Naive thymus-derived CD8-positive, alpha-beta T cell (primary cell): ENCODE results near the gene ARHGAP6. TPM values are rescaled to one million over a fixed set of nuclear protein-coding genes. Genes with fewer than 3 reads are reported as not detected.
"Not testable (repeated sequence)": the region's sequence is repeated elsewhere in the genome, so short reads cannot be mapped to it uniquely, and the experiment has no call there.

Experiments
- ATAC-seq, 2 donors: fragments of 150-1000 bp; cut with Tn5 transposase in 1 of 2; sonication (Bioruptor Pico), chemical (Tn5 transposase) in 1 of 2; 1 replicate in 1 of 2; 2 replicates in 1 of 2; pipeline ENCODE4 v1.10.0; 2021; ENCODE audit warnings: mild to moderate bottlenecking in 2 of 2, moderate library complexity in 2 of 2
- POLR2A ChIA-PET: fragments of 350-600 bp; sonication (Branson Sonifier 250); formaldehyde crosslinking; loops from one replicate; lab custom pipeline; 2021; ENCODE audit warnings: antibody characterized with exemption; lab: Charles Lee
- DNase-seq, 10 donors: peaks; one replicate each; pipeline versions ENCODE4 v3.0.0 to v3.0.0-alpha.2; 2020 to 2022
- H3K27ac Mint-ChIP-seq, 10 donors: one replicate each; pipeline ENCODE4 v1.8.0; 2020 to 2022; ENCODE audit warnings: mild to moderate bottlenecking in 10 of 10, mixed read lengths in 10 of 10, moderate library complexity in 4 of 10, inconsistent platforms in 1 of 10
- H3K27me3 Mint-ChIP-seq, 5 donors: one replicate each; pipeline ENCODE4 v1.8.0; 2021 to 2022; ENCODE audit warnings: mixed read lengths in 5 of 5
- H3K36me3 Mint-ChIP-seq, 3 donors: one replicate each; pipeline ENCODE4 v1.8.0; 2020 to 2022; ENCODE audit warnings: mixed read lengths in 3 of 3, mild to moderate bottlenecking in 2 of 3, inconsistent platforms in 1 of 3
- H3K4me1 Mint-ChIP-seq, 4 donors: one replicate each; pipeline ENCODE4 v1.8.0; 2021 to 2022; ENCODE audit warnings: mixed read lengths in 4 of 4
- H3K4me3 Mint-ChIP-seq, 10 donors: one replicate each; pipeline ENCODE4 v1.8.0; 2020 to 2022; ENCODE audit warnings: mild to moderate bottlenecking in 10 of 10, mixed read lengths in 10 of 10, moderate library complexity in 6 of 10, inconsistent platforms in 1 of 10
- H3K9me3 Mint-ChIP-seq, 9 donors: one replicate each; pipeline ENCODE4 v1.8.0; 2020 to 2022; ENCODE audit warnings: mixed read lengths in 9 of 9, mild to moderate bottlenecking in 3 of 9, inconsistent platforms in 1 of 9, moderate library complexity in 1 of 9
- polyA plus RNA-seq, 3 donors: library from polyadenylated mRNA; unstranded; fragments of 300-500 nt; fragmentation: Illumina TruSeq; gene quantifications; one replicate each; pipeline ENCODE4 v1.2.3, GENCODE V29; 2021
- total RNA-seq, 8 experiments: library from RNA in 2 of 8; stranded (reverse) in 2 of 8; gene quantifications; one replicate each; pipeline ENCODE4 v1.2.3 and lab custom pipeline; 2021 to 2026

The ARHGAP6 gene
- total and polyA plus RNA-seq, 5 experiments from 2014 or later: 0.22 TPM; not detected in 4

DNA sequence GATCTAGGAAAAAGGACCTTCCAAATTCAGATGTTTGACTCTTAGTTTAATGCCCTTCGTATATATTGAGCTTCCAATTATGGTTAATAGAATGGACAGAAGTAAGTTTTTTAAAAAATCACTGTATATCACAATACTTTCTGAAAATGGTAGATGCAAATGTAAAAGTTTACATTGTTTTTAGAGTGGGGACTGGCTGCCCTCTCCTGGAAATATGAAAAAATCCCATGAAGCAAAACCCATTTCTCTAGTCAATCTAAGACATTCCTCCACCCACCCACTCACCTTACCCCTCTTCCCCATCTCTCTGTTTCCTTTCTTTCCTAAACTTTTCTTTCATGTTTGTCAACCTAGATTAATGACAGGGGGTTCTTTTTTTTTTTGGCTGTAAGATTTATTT, 134.5 kb downstream of the ARHGAP6 start:
- POLR2A ChIA-PET: no interaction called here
- Mint-ChIP-seq H3K36me3 (no peaks in the 10 kb centered on the region), H3K27ac (no peak overlapping the region), H3K9me3 (no peaks in the 10 kb centered on the region), H3K27me3 (no peaks in the 10 kb centered on the region), H3K4me1 (no peaks in the 10 kb centered on the region), H3K4me3 (no peak overlapping the region)
- ATAC-seq (no peak), DNase-seq (no peak)

DNA sequence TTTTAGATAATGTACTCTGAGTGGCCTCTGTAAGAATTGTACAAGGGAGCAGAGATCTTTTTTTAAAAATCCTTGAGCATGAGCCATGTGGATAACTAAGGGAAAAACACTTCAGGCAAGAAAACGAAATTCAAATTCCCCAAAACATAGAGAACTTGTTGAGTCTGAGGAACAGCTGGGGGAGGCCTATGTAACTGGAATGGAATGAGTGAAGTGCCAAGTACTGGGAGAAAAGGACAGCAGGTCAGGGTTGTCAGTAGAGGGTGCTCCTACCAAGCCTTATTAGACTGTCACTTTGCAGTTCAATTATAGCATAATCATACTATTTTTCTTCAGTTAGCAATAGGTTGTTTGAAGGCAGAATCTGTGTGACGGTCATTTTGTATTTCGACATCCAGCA, 135.1 kb downstream of the ARHGAP6 start:
- H3K27me3 Mint-ChIP-seq: no peaks in the 10 kb centered on the region

DNA sequence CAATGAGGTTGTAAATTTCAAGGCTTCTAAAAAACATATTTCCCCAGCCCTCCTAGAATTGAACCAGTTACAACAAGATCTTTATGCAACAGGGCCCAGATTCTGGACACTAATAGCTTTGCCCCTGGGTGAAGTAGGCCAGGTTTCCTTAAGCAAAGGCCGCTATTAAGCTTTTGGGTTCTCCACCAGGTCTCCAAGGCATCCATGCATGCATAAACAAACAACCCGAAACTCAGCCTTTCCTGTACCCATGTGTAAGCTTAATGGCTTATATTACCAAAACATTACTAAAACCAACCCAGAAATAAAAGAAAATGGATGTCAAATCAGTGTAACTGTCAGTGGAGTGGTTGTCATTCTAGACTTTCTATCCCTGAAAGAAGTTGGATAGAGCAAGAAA, 137.1 kb downstream of the ARHGAP6 start:
- DNase-seq: no peak
- ATAC-seq: no peak
- Mint-ChIP-seq H3K27ac (no peak overlapping the region), H3K9me3 (no peaks in the 10 kb centered on the region), H3K27me3 (peaks cover 0 to 4% (median 0%) of the 10 kb centered on the region in 5 donors), H3K4me3 (no peak overlapping the region), H3K4me1 (no peaks in the 10 kb centered on the region), H3K36me3 (no peaks in the 10 kb centered on the region)
- POLR2A ChIA-PET: no interaction called here

More for the DNA sequence above, 135.1 kb downstream of the ARHGAP6 start:
- no peak for DNase-seq
- Mint-ChIP-seq H3K4me3 (no peak overlapping the region), H3K4me1 (no peaks in the 10 kb centered on the region), H3K36me3 (no peaks in the 10 kb centered on the region), H3K9me3 (no peaks in the 10 kb centered on the region), H3K27ac (no peak overlapping the region)
- no peak for ATAC-seq
- POLR2A ChIA-PET: no interaction called here

DNA sequence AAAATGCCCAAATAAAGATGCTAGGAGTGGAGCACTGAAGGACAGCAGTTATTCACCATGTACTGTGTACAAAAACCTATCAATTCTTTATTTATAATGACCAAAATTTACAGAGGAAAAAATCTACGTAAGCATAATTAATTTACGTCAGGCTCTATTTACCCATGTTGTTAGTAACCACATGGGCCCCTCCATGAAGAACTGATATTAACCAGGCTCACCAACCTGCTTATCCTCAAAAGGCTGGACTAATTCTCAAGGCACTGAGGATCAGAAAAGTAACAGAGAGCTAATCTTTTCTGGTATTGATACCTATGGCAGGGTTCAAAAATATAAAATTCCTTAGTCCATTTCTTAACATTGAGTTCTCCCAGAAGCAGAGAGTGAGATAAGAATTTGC, 140.0 kb downstream of the ARHGAP6 start:
- POLR2A ChIA-PET: no interaction called here
- peaks cover 0 to 4% (median 0%) of the 10 kb centered on the region in 9 donors for H3K9me3 Mint-ChIP-seq

DNA sequence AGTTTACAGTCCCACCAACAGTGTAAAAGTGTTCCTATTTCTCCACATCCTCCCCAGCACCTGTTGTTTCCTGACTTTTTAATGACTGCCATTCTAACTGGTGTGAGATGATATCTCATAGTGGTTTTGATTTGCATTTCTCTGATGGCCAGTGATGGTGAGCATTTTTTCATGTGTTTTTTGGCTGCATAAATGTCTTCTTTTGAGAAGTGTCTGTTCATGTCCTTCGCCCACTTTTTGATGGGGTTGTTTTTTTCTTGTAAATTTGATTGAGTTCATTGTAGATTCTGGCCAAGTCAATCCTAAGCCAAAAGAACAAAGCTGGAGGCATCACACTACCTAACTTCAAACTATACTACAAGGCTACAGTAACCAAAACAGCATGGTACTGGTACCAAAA, 146.5 kb downstream of the ARHGAP6 start:
- H3K4me1 Mint-ChIP-seq, POLR2A ChIA-PET, DNase-seq, ATAC-seq, H3K36me3 Mint-ChIP-seq, H3K4me3 Mint-ChIP-seq, H3K27ac Mint-ChIP-seq: not testable (repeated sequence)
- Mint-ChIP-seq H3K27me3 (peaks cover 2 to 12% (median 2%) of the 10 kb centered on the region in 5 donors), H3K9me3 (peaks cover 0 to 19% (median 5%) of the 10 kb centered on the region in 9 donors)

More for the DNA sequence above, 140.0 kb downstream of the ARHGAP6 start:
- Mint-ChIP-seq H3K27ac (no peak overlapping the region), H3K36me3 (no peaks in the 10 kb centered on the region), H3K27me3 (peaks cover 0 to 12% (median 4%) of the 10 kb centered on the region in 5 donors), H3K4me3 (no peak overlapping the region), H3K4me1 (no peaks in the 10 kb centered on the region)
- DNase-seq (no peak), ATAC-seq (no peak)

DNA sequence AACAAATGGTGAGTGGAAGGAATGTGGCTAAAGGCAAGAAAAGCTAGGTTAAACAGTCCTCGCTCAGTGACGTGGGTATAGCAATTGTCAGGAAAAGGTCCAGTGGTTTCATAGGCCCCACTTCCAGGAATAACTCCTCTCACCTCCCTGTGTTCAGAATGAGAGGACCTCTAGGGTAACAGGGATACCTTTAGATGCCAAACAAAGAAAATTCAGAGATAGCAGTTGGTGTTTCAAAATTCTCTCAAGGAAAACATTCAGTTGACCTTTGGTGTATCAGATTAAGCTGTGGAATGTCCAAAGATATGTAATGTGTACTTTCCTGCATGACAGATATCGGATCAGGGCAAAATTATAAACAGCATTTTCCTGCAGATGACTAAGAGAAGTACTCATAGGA, 155.9 kb downstream of the ARHGAP6 start:
- POLR2A ChIA-PET: no interaction called here
- H3K36me3 Mint-ChIP-seq: peaks cover 0 to 6% (median 0%) of the 10 kb centered on the region in 3 donors
- H3K9me3 Mint-ChIP-seq: peaks cover 0 to 18% (median 5%) of the 10 kb centered on the region in 9 donors
- no peak overlapping the region for H3K27ac Mint-ChIP-seq
- peaks cover 0 to 11% (median 2%) of the 10 kb centered on the region in 5 donors for H3K27me3 Mint-ChIP-seq
- ATAC-seq (no peak), DNase-seq (no peak)
- no peaks in the 10 kb centered on the region for H3K4me1 Mint-ChIP-seq
- H3K4me3 Mint-ChIP-seq: no peak overlapping the region

DNA sequence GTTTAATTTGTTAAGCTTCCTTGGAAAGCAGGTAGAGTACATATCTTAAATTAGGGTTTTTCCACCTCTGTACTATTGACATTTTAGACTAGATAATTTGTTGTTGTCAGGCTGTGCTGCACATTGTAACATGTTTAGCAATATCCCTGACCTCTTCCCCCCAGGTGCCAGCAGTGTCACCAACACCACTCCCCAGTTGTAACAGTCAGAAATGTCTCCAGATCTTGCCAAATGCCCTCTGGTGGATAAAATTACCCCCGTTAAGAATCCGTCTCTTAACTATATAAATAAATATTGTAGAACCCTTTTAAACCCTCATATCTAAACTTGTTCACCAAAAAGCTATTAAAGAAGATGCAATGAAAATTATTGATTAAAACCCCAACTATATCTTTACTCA, 161.5 kb downstream of the ARHGAP6 start:
- POLR2A ChIA-PET: no interaction called here
- H3K27ac Mint-ChIP-seq: no peak overlapping the region
- H3K36me3 Mint-ChIP-seq: no peaks in the 10 kb centered on the region
- peaks cover 0 to 11% (median 2%) of the 10 kb centered on the region in 5 donors for H3K27me3 Mint-ChIP-seq
- H3K9me3 Mint-ChIP-seq: peaks cover 0 to 7% (median 0%) of the 10 kb centered on the region in 9 donors
- DNase-seq (no peak), ATAC-seq (no peak)
- H3K4me1 Mint-ChIP-seq: no peaks in the 10 kb centered on the region
- no peak overlapping the region for H3K4me3 Mint-ChIP-seq

DNA sequence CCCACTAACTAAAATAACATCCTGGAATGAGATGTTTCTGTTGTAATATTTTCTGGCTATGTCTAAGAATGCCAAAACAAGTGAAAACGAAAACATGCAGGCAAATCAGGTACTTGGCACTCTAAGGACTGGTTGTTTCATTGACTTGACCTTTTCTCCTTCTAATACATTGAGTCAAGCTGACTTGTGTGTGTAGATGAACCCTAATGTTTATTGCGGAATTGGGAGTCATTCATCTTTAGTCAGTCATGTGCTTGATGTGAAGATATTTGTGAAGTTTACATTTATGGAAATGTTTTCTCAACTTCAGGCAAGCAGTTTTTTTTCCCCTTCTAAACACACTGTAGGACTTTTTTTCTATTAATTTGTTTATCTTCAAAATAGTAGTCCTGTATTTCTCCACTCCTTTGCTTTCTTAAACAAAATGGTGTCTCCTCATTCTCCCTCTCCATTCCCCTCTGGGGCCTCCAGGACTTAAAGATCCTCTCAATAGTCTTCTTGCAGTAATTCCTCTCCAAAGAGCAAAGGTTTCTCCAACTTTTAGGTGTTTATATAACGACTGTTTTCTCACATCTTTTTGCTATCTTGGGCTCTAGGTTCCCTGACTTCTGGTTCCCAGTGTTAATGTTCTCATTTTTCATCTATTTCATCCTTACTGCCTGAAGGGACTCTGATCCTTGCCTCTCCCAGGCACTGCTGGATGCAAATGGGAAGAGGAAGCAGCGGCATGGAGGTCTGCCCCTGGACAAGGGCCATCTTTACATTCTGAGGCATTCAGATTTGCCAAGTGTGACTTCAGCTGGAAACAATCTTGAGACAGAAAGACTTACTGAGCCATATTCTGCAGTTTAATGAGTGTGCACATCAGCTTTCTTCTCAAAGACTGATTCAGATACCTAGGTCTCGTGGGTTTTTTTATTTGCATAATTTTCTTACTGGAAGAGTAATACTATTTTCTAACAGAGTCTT, 166.4 kb downstream of the ARHGAP6 start:
- Mint-ChIP-seq H3K36me3 (peaks cover 0 to 5% (median 0%) of the 10 kb centered on the region in 3 donors), H3K4me3 (no peak overlapping the region), H3K27ac (no peak overlapping the region), H3K27me3 (no peaks in the 10 kb centered on the region), H3K4me1 (no peaks in the 10 kb centered on the region), H3K9me3 (peaks cover 0 to 7% (median 0%) of the 10 kb centered on the region in 9 donors)
- no peak for ATAC-seq
- POLR2A ChIA-PET: no interaction called here
- no peak for DNase-seq

DNA sequence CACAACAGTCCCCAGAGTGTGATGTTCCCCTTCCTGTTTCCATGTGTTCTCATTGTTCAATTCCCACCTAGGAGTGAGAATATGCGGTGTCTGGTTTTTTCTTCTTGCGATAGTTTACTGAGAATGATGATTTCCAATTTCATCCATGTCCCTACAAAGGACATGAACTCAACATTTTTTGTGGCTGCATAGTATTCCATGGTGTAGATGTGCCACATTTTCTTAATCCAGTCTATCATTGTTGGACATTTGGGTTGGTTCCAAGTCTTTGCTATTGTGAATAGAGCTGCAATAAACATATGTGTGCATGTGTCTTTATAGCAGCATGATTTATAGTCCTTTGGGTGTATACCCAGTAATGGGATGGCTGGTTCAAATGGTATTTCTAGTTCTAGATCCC, 174.3 kb downstream of the ARHGAP6 start:
- POLR2A ChIA-PET, ATAC-seq, DNase-seq, H3K4me3 Mint-ChIP-seq, H3K36me3 Mint-ChIP-seq, H3K4me1 Mint-ChIP-seq, H3K27ac Mint-ChIP-seq: not testable (repeated sequence)
- Mint-ChIP-seq H3K27me3 (peaks cover 3 to 13% (median 5%) of the 10 kb centered on the region in 5 donors), H3K9me3 (peaks cover 0 to 21% (median 0%) of the 10 kb centered on the region in 9 donors)

DNA sequence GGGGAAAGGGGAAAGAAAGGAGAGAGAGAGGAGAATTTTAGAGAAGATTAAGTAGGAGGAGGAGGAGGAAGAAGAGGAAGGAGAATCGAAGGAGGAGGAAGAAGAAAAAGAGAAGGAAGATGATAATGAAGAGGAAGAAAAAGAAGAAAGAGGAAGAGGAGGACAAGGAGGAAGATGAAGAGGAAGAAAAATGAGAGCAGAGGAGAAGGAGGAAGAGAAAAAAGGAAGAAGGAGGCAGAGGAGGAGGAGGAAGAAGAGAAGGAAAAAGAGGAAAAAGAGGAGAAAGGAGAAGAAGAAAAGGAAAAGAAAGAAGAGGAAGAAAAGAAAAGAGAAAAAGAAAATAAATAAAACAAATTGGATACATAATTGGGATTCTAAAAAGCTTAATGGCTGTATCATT, 181.4 kb downstream of the ARHGAP6 start:
- Mint-ChIP-seq H3K4me1 (no peaks in the 10 kb centered on the region), H3K4me3 (no peak overlapping the region), H3K27me3 (peaks cover 6 to 24% (median 12%) of the 10 kb centered on the region in 5 donors), H3K36me3 (no peaks in the 10 kb centered on the region), H3K9me3 (no peaks in the 10 kb centered on the region), H3K27ac (no peak overlapping the region)
- POLR2A ChIA-PET: no interaction called here
- ATAC-seq: no peak
- no peak for DNase-seq

DNA sequence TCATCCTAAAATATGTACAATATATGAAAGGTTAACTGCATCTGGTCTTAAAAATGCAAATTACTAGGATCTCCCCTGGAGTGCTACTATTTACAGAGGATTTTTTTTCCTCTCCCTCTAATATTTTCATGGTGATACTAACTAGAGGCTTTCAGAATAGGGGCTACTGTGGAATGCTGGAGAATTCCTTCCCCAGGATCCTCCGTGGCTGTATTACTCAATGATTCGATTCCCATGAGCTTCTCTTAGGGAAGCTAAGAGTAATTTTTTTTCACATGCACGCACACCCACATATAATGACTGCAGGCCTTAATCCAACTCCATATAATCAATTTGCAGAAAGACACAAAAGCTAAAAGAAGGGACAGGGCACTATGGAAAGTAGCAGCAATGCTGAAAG, 184.7 kb downstream of the ARHGAP6 start:
- Mint-ChIP-seq H3K27ac (no peak overlapping the region), H3K9me3 (no peaks in the 10 kb centered on the region), H3K36me3 (no peaks in the 10 kb centered on the region), H3K27me3 (peaks cover 1 to 24% (median 6%) of the 10 kb centered on the region in 5 donors), H3K4me1 (no peaks in the 10 kb centered on the region), H3K4me3 (no peak overlapping the region)
- ATAC-seq (no peak), DNase-seq (no peak)
- POLR2A ChIA-PET: no interaction called here

DNA sequence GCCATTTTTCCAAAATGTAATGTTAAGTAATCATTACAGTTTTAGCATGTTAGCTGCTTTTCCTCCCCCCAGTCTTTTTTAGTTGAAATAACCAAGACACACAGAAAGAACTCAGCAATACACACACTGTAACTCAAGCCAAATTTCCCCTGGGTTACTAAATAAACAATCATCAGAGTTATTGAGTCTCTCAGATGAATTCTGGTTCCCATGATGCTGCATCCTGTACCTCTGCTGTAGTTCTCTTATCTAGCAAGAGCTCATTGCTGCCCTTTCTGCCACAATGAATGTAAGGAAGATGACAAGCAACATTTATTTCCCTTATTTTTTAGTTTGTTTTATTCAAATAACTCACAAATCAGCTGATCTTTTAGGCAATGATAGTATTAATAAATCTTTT, 185.1 kb downstream of the ARHGAP6 start:
- DNase-seq: no peak
- H3K27ac Mint-ChIP-seq: no peak overlapping the region
- no peaks in the 10 kb centered on the region for H3K9me3 Mint-ChIP-seq
- no peak for ATAC-seq
- no peak overlapping the region for H3K4me3 Mint-ChIP-seq
- POLR2A ChIA-PET: no interaction called here
- peaks cover 1 to 24% (median 6%) of the 10 kb centered on the region in 5 donors for H3K27me3 Mint-ChIP-seq
- H3K4me1 Mint-ChIP-seq: no peaks in the 10 kb centered on the region
- H3K36me3 Mint-ChIP-seq: no peaks in the 10 kb centered on the region

DNA sequence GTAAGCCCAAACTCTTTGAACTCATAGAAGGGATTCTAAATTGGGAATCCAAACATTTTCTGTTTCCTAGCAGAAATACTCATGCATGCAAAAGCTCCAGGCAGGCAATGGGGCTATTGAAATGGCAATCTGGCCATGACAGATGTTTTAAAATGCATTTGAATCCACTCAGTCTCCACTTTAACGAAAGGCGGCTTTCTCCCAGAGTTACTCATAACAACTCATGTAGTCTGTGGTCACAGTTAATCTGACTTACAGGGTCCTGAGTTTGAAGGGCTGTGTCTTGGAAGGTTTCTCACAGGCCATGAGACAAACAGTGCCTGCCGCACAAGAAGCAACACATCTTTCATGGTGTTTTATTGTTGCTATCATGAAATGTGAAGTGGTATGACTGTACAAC, 186.8 kb downstream of the ARHGAP6 start:
- H3K4me1 Mint-ChIP-seq: no peaks in the 10 kb centered on the region
- no peak overlapping the region for H3K4me3 Mint-ChIP-seq
- POLR2A ChIA-PET: no interaction called here
- no peaks in the 10 kb centered on the region for H3K36me3 Mint-ChIP-seq
- DNase-seq (no peak), ATAC-seq (no peak)
- H3K27ac Mint-ChIP-seq: no peak overlapping the region
- no peaks in the 10 kb centered on the region for H3K9me3 Mint-ChIP-seq
- H3K27me3 Mint-ChIP-seq: peaks cover 0 to 14% (median 5%) of the 10 kb centered on the region in 5 donors
